Measurements from ENCODE around the gene TRIM42. TPM values are rescaled to one million over a fixed set of nuclear protein-coding genes. Genes with fewer than 3 reads are reported as not detected.

TRIM42 gene
- total RNA-seq, 1 experiment from 2014 or later = not detected

DNA sequence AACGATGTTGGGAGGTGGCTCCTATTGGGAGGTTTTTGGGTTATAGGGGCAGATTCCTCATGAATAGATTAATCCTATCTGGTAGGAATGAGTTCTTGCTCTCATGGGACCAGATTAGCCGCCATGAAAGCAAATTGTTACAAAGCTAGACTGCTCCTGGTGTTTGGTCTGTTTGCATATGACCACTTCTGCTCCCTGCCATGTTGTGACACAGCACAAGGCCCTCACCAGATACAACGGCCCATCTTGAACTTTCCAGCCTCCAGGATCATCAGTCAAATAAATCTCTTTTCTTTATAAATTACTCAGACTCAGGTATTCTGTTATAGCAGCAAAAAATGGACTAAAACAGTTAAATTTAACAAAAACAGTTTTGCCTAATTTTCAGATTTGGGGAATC lies 34.4 kb downstream of the TRIM42 start:
- Histone ChIP-seq H3K36me3 (ENCODE audit: insufficient read depth, low read length) (no peaks in the 10 kb centered on the region), H3K27me3 (ENCODE audit: low read length) (no peaks in the 10 kb centered on the region), H3K4me1 (ENCODE audit: low read length) (no peaks in the 10 kb centered on the region), H3K4me2 (ENCODE audit: low read depth, low read length, poor library complexity, severe bottlenecking) (no peak overlapping the region), H3K79me2 (ENCODE audit: low read length) (no peaks in the 10 kb centered on the region), H2AFZ (ENCODE audit: low read length) (no peak overlapping the region), H3K4me3 (ENCODE audit: low read length) (no peak overlapping the region), H3K9ac (ENCODE audit: low read length) (no peak overlapping the region), H4K20me1 (ENCODE audit: insufficient read depth, low read depth, low read length) (no peaks in the 10 kb centered on the region), H3K9me2 (replicated peaks; ENCODE audit: insufficient read depth, low read length) (no peaks in the 10 kb centered on the region), H3K9me3 (ENCODE audit: low read length) (no peaks in the 10 kb centered on the region), H3K27ac (ENCODE audit: low read length) (no peak overlapping the region)
- no peak for DNase-seq

DNA sequence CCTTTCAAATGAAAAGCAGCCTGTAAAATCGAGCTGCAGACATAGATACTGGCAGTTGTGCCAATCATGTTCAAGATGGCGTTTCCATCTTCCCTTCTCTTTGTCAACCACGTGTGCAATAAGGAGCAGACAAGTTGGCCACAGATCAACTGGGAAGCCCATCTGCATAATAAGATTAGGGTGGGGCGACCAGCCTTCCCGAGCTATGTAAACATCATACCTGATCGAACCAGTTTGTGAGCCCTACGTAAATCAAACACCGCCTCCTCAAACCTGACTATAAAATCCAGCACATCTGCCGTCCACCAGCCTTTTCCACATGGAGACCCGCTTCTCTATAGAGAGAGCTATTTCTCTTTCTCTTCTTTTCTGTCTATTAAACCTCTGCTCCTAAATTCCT lies 37.2 kb downstream of the TRIM42 start:
- Histone ChIP-seq H3K9me3 (ENCODE audit: low read length) (no peaks in the 10 kb centered on the region), H3K27me3 (ENCODE audit: low read length) (no peaks in the 10 kb centered on the region), H2AFZ (ENCODE audit: low read length) (no peak overlapping the region), H3K4me2 (ENCODE audit: low read depth, low read length, poor library complexity, severe bottlenecking) (no peak overlapping the region), H3K9me2 (replicated peaks; ENCODE audit: insufficient read depth, low read length) (no peaks in the 10 kb centered on the region), H3K79me2 (ENCODE audit: low read length) (no peaks in the 10 kb centered on the region), H4K20me1 (ENCODE audit: insufficient read depth, low read depth, low read length) (no peaks in the 10 kb centered on the region), H3K4me3 (ENCODE audit: low read length) (no peak overlapping the region), H3K27ac (ENCODE audit: low read length) (no peak overlapping the region), H3K36me3 (ENCODE audit: insufficient read depth, low read length) (no peaks in the 10 kb centered on the region), H3K4me1 (ENCODE audit: low read length) (no peaks in the 10 kb centered on the region), H3K9ac (ENCODE audit: low read length) (no peak overlapping the region)
- no peak for DNase-seq

DNA sequence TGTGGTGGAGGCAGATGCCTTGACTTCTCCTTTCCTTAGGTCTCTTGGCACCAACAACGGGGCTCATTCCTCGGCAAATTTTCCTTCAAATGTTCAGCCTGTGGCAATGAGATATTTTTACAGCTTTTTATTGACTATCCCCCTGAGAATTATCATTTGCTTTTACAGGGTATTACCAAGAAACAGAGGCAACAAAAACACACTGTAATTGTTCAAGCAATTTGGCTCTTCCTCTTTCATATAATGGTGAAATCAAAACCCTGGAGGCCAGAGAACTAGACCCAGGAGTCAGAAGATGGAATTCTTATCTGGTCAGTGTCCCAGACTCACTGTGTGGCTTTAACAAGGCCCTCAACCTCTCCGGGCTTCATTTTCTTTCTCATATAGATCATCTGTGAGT lies 40.1 kb downstream of the TRIM42 start:
- Histone ChIP-seq H2AFZ (ENCODE audit: low read length) (no peak overlapping the region), H3K9me2 (replicated peaks; ENCODE audit: insufficient read depth, low read length) (no peaks in the 10 kb centered on the region), H3K4me1 (ENCODE audit: low read length) (no peaks in the 10 kb centered on the region), H3K27me3 (ENCODE audit: low read length) (no peaks in the 10 kb centered on the region), H3K4me2 (ENCODE audit: low read depth, low read length, poor library complexity, severe bottlenecking) (no peak overlapping the region), H3K9ac (ENCODE audit: low read length) (no peak overlapping the region), H3K9me3 (ENCODE audit: low read length) (no peaks in the 10 kb centered on the region), H4K20me1 (ENCODE audit: insufficient read depth, low read depth, low read length) (no peaks in the 10 kb centered on the region), H3K79me2 (ENCODE audit: low read length) (no peaks in the 10 kb centered on the region), H3K27ac (ENCODE audit: low read length) (no peak overlapping the region), H3K4me3 (ENCODE audit: low read length) (no peak overlapping the region), H3K36me3 (ENCODE audit: insufficient read depth, low read length) (no peaks in the 10 kb centered on the region)
- DNase-seq = no peak

DNA sequence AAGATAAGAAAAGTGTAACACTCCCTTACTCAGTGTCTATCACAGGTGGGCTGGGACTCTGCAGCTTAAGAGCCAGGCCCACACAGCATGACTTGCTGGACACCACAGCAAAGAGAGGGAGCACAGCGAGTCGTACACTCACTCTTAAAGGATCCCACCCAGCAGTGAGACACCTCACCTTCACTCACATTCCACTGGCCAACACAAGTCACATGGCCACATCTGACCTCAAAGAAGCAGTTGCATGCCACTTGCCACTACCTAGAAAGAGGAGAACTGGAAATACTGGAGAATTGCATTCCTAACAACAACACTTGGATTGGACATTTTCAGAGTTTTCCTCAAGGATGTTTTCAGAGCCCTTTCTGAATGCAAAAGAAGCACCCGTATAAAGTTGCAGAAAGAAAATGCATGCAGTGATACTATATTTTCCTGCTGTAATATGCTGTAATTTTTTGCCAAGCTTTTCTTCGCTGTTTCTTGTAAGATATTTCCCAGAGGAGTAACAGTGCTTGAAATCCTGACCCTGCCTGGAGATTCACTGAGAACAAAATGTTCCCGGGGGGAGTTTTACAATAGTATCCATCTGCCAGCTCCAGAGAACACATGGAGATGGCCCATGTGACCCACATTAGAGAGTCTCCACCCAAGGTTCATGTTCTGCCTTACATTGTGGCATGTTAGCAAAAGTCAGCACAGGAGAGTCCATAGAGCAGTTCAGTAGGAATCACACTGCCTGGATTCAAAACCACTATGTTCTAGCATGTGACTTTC lies 42.2 kb downstream of the TRIM42 start:
- H3K79me2 ChIP-seq (ENCODE audit: low read length) = no peaks in the 10 kb centered on the region
- H2AFZ ChIP-seq (ENCODE audit: low read length) = no peak overlapping the region
- no peak overlapping the region for H3K4me3 ChIP-seq (ENCODE audit: low read length)
- no peaks in the 10 kb centered on the region for H3K27me3 ChIP-seq (ENCODE audit: low read length)
- H3K27ac ChIP-seq (ENCODE audit: low read length) = no peak overlapping the region
- H3K9me2 ChIP-seq (replicated peaks; ENCODE audit: insufficient read depth, low read length) = no peaks in the 10 kb centered on the region
- no peak overlapping the region for H3K4me2 ChIP-seq (ENCODE audit: low read depth, low read length, poor library complexity, severe bottlenecking)
- H3K4me1 ChIP-seq (ENCODE audit: low read length) = no peaks in the 10 kb centered on the region
- no peaks in the 10 kb centered on the region for H3K9me3 ChIP-seq (ENCODE audit: low read length)
- no peaks in the 10 kb centered on the region for H4K20me1 ChIP-seq (ENCODE audit: insufficient read depth, low read depth, low read length)
- H3K36me3 ChIP-seq (ENCODE audit: insufficient read depth, low read length) = no peaks in the 10 kb centered on the region
- DNase-seq = no peak
- H3K9ac ChIP-seq (ENCODE audit: low read length) = no peak overlapping the region

DNA sequence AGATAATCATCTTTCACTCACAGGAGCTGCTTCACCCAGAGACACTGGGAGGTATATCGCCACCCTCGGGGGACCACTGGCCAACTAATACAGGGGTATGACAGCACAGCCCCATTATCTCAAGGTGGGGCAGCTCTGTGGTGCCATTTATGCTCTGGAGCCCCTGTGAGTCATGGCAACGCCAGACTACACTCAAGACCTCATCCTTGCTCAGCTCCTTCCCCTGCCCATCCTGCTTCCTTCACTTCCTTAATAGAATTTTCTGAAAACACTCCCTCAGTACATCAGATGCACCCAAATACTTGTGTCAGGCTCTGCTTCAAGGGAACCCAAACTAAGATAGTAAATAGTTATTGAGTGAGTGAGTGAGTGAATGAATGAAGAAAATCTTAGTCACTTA lies 45.7 kb downstream of the TRIM42 start:
- H3K36me3 ChIP-seq (ENCODE audit: insufficient read depth, low read length) = no peaks in the 10 kb centered on the region
- H3K79me2 ChIP-seq (ENCODE audit: low read length) = no peaks in the 10 kb centered on the region
- no peak overlapping the region for H3K4me2 ChIP-seq (ENCODE audit: low read depth, low read length, poor library complexity, severe bottlenecking)
- no peak overlapping the region for H2AFZ ChIP-seq (ENCODE audit: low read length)
- no peaks in the 10 kb centered on the region for H3K9me3 ChIP-seq (ENCODE audit: low read length)
- no peak overlapping the region for H3K4me3 ChIP-seq (ENCODE audit: low read length)
- H3K4me1 ChIP-seq (ENCODE audit: low read length) = peaks cover 9% of the 10 kb centered on the region; the same call in 1 of the 2 replicates
- H3K9ac ChIP-seq (ENCODE audit: low read length) = no peak overlapping the region
- H3K27ac ChIP-seq (ENCODE audit: low read length) = no peak overlapping the region
- no peaks in the 10 kb centered on the region for H3K27me3 ChIP-seq (ENCODE audit: low read length)
- DNase-seq = no peak
- H4K20me1 ChIP-seq (ENCODE audit: insufficient read depth, low read depth, low read length) = no peaks in the 10 kb centered on the region
- no peaks in the 10 kb centered on the region for H3K9me2 ChIP-seq (replicated peaks; ENCODE audit: insufficient read depth, low read length)

DNA sequence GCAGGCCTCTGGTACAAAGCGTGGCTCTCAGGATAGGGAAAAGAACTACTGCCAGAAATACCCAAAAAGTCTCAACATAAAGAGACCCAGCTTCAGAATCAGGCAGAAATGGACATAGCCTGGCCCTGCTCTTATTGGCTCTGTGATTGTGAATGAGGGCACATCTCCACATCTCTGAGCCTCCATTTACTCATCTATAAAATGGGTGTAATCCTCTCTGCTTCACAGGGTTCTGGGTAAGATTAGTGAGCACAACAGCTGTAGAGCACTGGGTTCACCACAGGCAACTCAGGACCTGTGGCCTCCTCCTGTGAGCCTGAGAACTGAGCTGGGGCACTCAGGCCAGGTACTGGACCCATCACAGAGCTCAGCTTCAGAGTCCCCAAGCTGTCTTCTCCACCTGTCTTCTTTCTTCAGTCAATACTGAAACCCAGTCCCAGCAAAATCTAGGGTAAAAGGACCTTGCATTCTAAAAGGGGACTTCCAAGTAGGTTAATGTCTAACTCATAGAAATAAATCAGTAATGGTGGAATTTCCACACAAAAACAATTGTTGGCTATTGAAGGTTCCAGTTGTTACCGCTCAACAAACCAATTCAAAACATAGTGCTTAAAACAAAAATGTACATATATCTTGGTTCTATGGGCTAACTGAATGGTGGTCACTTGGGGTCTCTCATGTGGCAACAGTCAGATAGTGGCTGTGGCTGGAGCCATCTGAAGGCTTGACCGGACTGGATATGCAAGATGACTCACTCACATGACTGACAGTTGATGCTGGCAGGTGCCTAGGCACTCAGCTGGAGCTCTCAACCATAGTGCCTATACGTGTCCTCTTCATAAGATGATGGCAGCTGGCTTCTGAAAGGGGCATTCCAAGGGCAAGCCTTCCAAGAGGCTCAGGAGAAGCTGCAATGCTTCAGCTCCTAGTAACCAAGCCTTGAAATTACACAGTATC lies 47.3 kb downstream of the TRIM42 start:
- peaks cover 9% of the 10 kb centered on the region; the same call in 1 of the 2 replicates for H3K4me1 ChIP-seq (ENCODE audit: low read length)
- H3K4me2 ChIP-seq (ENCODE audit: low read depth, low read length, poor library complexity, severe bottlenecking) = no peak overlapping the region
- DNase-seq = no peak
- H2AFZ ChIP-seq (ENCODE audit: low read length) = no peak overlapping the region
- no peaks in the 10 kb centered on the region for H3K9me3 ChIP-seq (ENCODE audit: low read length)
- H3K4me3 ChIP-seq (ENCODE audit: low read length) = no peak overlapping the region
- H3K36me3 ChIP-seq (ENCODE audit: insufficient read depth, low read length) = no peaks in the 10 kb centered on the region
- H3K79me2 ChIP-seq (ENCODE audit: low read length) = no peaks in the 10 kb centered on the region
- no peaks in the 10 kb centered on the region for H3K9me2 ChIP-seq (replicated peaks; ENCODE audit: insufficient read depth, low read length)
- H3K27ac ChIP-seq (ENCODE audit: low read length) = no peak overlapping the region
- no peaks in the 10 kb centered on the region for H4K20me1 ChIP-seq (ENCODE audit: insufficient read depth, low read depth, low read length)
- H3K27me3 ChIP-seq (ENCODE audit: low read length) = no peaks in the 10 kb centered on the region
- no peak overlapping the region for H3K9ac ChIP-seq (ENCODE audit: low read length)

DNA sequence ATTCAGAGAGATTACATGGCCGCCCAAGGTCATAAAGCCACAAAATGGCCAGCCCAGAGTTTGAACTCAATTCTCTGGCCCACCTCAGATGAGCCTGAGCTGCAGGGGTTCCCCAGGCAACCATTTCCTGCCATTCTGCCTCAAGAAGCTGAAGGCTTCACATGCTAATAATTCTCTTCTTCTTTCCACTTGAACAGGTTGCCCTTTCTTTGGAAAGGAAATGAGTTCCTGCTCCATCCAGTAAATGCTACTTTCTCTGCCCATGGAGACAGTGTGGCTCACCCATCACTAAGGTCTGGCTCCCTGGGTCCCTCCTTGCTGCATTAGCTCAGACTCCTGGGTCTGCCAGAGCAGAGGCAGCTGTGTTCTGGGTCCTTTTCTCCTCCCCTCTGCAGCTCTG lies 48.2 kb downstream of the TRIM42 start:
- H2AFZ ChIP-seq (ENCODE audit: low read length) = no peak overlapping the region
- H3K27ac ChIP-seq (ENCODE audit: low read length) = no peak overlapping the region
- H3K36me3 ChIP-seq (ENCODE audit: insufficient read depth, low read length) = no peaks in the 10 kb centered on the region
- H3K4me2 ChIP-seq (ENCODE audit: low read depth, low read length, poor library complexity, severe bottlenecking) = no peak overlapping the region
- DNase-seq = no peak
- H3K9me2 ChIP-seq (replicated peaks; ENCODE audit: insufficient read depth, low read length) = no peaks in the 10 kb centered on the region
- H3K4me1 ChIP-seq (ENCODE audit: low read length) = peaks cover 9% of the 10 kb centered on the region; the same call in 1 of the 2 replicates
- no peaks in the 10 kb centered on the region for H3K27me3 ChIP-seq (ENCODE audit: low read length)
- no peaks in the 10 kb centered on the region for H4K20me1 ChIP-seq (ENCODE audit: insufficient read depth, low read depth, low read length)
- H3K79me2 ChIP-seq (ENCODE audit: low read length) = no peaks in the 10 kb centered on the region
- no peak overlapping the region for H3K4me3 ChIP-seq (ENCODE audit: low read length)
- no peak overlapping the region for H3K9ac ChIP-seq (ENCODE audit: low read length)
- no peaks in the 10 kb centered on the region for H3K9me3 ChIP-seq (ENCODE audit: low read length)

DNA sequence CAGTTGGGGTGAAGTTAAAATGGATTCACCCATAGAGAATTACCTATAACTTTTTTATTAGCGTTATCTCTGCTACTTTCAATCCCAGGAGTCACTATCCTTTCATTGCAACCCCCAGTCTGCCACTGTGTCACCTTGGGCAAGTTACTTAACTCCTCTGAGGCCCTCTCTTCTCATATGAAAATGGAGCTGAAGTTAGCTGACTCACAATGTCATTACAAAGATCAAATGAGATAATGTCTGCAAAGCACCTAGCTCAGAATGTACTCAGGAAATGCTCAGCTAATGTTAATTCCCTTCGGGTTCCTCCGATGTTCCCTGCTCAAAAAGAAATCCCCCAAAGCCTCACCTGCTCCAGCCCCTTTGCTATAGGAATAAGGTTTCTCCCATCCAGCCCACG lies 50.0 kb downstream of the TRIM42 start:
- no peak overlapping the region for H3K4me2 ChIP-seq (ENCODE audit: low read depth, low read length, poor library complexity, severe bottlenecking)
- H4K20me1 ChIP-seq (ENCODE audit: insufficient read depth, low read depth, low read length) = no peaks in the 10 kb centered on the region
- H3K27me3 ChIP-seq (ENCODE audit: low read length) = no peaks in the 10 kb centered on the region
- H3K4me1 ChIP-seq (ENCODE audit: low read length) = peaks cover 9% of the 10 kb centered on the region; the same call in 1 of the 2 replicates
- no peaks in the 10 kb centered on the region for H3K9me3 ChIP-seq (ENCODE audit: low read length)
- no peaks in the 10 kb centered on the region for H3K36me3 ChIP-seq (ENCODE audit: insufficient read depth, low read length)
- no peak overlapping the region for H2AFZ ChIP-seq (ENCODE audit: low read length)
- H3K9ac ChIP-seq (ENCODE audit: low read length) = no peak overlapping the region
- no peaks in the 10 kb centered on the region for H3K79me2 ChIP-seq (ENCODE audit: low read length)
- no peaks in the 10 kb centered on the region for H3K9me2 ChIP-seq (replicated peaks; ENCODE audit: insufficient read depth, low read length)
- no peak for DNase-seq
- no peak overlapping the region for H3K4me3 ChIP-seq (ENCODE audit: low read length)
- no peak overlapping the region for H3K27ac ChIP-seq (ENCODE audit: low read length)

All from Karpas-422 (cell line).